ENCODE measurements around the gene WDR93.

WDR93 gene

GRCh38 chr15:89732451-89733172, 42.0 kb downstream of the WDR93 start:
- TF ChIP-seq SIN3A (IDR thresholded peaks at IDR 0.05; ENCODE audit: borderline replicate concordance, insufficient read depth, low read length) (no peak), TAF1 (IDR thresholded peaks at IDR 0.05; ENCODE audit: borderline replicate concordance, insufficient read depth, low read length) (no peak), FOXP2 (optimal IDR thresholded peaks at IDR 0.05; ENCODE audit: borderline replicate concordance, extremely low read depth, extremely low read length, insufficient read depth) (no peak), POLR2AphosphoS5 (IDR thresholded peaks at IDR 0.05; ENCODE audit: low read depth, low read length) (no peak), REST (IDR thresholded peaks at IDR 0.05; ENCODE audit: insufficient read depth in 1 of 2, low read depth in 2 of 2, low read length in 2 of 2) (no peak)

GRCh38 chr15:89735773-89736172, 45.2 kb downstream of the WDR93 start:
- TF ChIP-seq SIN3A (IDR thresholded peaks at IDR 0.05; ENCODE audit: borderline replicate concordance, insufficient read depth, low read length) (no peak), TAF1 (IDR thresholded peaks at IDR 0.05; ENCODE audit: borderline replicate concordance, insufficient read depth, low read length) (no peak), FOXP2 (optimal IDR thresholded peaks at IDR 0.05; ENCODE audit: borderline replicate concordance, extremely low read depth, extremely low read length, insufficient read depth) (no peak), POLR2AphosphoS5 (IDR thresholded peaks at IDR 0.05; ENCODE audit: low read depth, low read length) (no peak), REST (IDR thresholded peaks at IDR 0.05; ENCODE audit: insufficient read depth in 1 of 2, low read depth in 2 of 2, low read length in 2 of 2) (no peak)

- TF ChIP-seq REST (IDR thresholded peaks at IDR 0.05; ENCODE audit: insufficient read depth in 1 of 2, low read depth in 2 of 2, low read length in 2 of 2) (no peak), SIN3A (IDR thresholded peaks at IDR 0.05; ENCODE audit: borderline replicate concordance, insufficient read depth, low read length) (no peak), TAF1 (IDR thresholded peaks at IDR 0.05; ENCODE audit: borderline replicate concordance, insufficient read depth, low read length) (no peak), FOXP2 (optimal IDR thresholded peaks at IDR 0.05; ENCODE audit: borderline replicate concordance, extremely low read depth, extremely low read length, insufficient read depth) (no peak), POLR2AphosphoS5 (IDR thresholded peaks at IDR 0.05; ENCODE audit: low read depth, low read length) (no peak)
These were observed 49.5 kb downstream of the WDR93 start for GRCh38 chr15:89740137-89740536.

GRCh38 chr15:89743011-89743410, 52.4 kb downstream of the WDR93 start:
- TF ChIP-seq FOXP2 (optimal IDR thresholded peaks at IDR 0.05; ENCODE audit: borderline replicate concordance, extremely low read depth, extremely low read length, insufficient read depth) (no peak), REST (IDR thresholded peaks at IDR 0.05; ENCODE audit: insufficient read depth in 1 of 2, low read depth in 2 of 2, low read length in 2 of 2) (no peak), SIN3A (IDR thresholded peaks at IDR 0.05; ENCODE audit: borderline replicate concordance, insufficient read depth, low read length) (no peak)

Measured in PFSK-1 (cell line).